ENCODE results near the gene LINC01488.

The LINC01488 gene

DNA sequence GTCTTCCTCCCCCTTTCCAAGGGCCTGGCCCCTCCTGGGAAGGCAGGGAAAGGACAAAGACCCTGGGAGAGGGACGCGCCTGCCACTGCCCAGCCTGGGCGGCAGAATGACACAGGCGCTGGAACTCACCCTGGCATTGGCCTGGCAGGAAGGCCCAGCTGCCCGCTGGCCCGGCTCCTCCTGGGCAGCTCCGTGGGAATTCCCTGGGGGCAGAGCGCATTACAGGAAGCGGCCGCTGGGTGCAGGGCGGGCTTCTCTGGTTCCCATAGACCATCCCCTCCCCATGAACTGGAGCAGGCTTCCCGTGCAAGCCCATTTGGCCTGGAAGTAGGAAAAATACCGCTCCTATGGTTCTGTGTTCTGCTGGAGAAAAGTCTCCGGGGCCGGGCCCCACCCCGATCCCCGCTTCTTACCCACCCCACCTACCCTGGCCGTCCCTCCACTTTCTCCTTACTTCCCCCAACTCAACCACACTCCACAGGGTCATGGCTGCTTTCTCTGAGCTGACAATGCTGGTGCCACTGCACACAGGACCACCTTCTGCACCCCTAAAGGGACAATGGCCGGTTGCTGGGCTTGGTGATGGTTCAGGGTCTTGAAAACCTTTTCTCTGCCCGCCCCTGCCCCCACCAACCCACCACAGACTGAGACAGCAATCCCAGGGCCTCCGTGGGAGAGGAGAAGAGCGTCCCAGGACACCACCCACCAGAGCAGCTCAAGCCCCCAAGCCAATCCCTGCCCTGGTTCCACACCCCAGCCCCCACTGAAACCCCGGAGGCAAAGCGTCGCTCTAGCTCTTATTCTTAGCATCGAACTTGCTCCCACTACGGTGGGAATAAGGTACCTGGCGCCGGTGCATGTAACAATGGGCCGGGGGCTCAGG is 58.9 kb downstream of the LINC01488 start (continued):
- TF ChIP-seq ZNF354C (tag by site-specific recombination; IDR thresholded peaks at IDR 0.05; ENCODE audit: borderline replicate concordance, low read depth) (no peak), ZNF184 (tag by site-specific recombination; IDR thresholded peaks at IDR 0.05) (no peak), ZNF747 (tag by site-specific recombination; IDR thresholded peaks at IDR 0.05) (no peak), ZBTB20 (tag by site-specific recombination; IDR thresholded peaks at IDR 0.05) (no peak), ZNF404 (tag by site-specific recombination; IDR thresholded peaks at IDR 0.05) (no peak), CTCF (tag by site-specific recombination; IDR thresholded peaks at IDR 0.05) (no peak), ZNF701 (tag by site-specific recombination; IDR thresholded peaks at IDR 0.05) (no peak), GLIS1 (tag by site-specific recombination; IDR thresholded peaks at IDR 0.05) (no peak), PRDM6 (tag by site-specific recombination; IDR thresholded peaks at IDR 0.05) (no peak)

DNA sequence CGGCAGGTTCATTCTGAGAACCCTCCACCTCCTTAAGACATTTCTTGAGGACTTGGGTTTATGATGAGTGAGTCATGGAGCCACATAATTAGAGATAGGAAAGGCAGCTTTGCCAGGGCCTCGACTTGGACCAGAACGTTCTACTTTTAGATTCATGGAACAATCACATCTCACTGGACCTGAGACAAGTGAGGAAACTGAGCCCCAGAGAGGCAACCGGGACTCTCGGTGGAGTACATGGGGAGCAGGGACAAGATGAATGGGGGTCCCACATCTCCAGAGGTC is 59.5 kb downstream of the LINC01488 start:
- TF ChIP-seq ZNF792 (tag by site-specific recombination; IDR thresholded peaks at IDR 0.05): no peak
- no peak for TF ChIP-seq ZNF707 (tag by site-specific recombination; IDR thresholded peaks at IDR 0.05)
- no peak for TF ChIP-seq TRIM28 (IDR thresholded peaks at IDR 0.05; ENCODE audit: borderline replicate concordance, low read length)
- no peak for TF ChIP-seq ZBTB44 (tag by site-specific recombination; IDR thresholded peaks at IDR 0.05)
- no peak for TF ChIP-seq GLI2 (tag by site-specific recombination; IDR thresholded peaks at IDR 0.05; ENCODE audit: borderline replicate concordance, low read depth)
- TF ChIP-seq PATZ1 (tag by site-specific recombination; IDR thresholded peaks at IDR 0.05): no peak
- no peak for TF ChIP-seq ZNF24 (tag by site-specific recombination; IDR thresholded peaks at IDR 0.05)
- TF ChIP-seq MEIS1 (CRISPR knock-in tag; IDR thresholded peaks at IDR 0.05; ENCODE audit: borderline replicate concordance): no peak
- TF ChIP-seq, protein P1, sequence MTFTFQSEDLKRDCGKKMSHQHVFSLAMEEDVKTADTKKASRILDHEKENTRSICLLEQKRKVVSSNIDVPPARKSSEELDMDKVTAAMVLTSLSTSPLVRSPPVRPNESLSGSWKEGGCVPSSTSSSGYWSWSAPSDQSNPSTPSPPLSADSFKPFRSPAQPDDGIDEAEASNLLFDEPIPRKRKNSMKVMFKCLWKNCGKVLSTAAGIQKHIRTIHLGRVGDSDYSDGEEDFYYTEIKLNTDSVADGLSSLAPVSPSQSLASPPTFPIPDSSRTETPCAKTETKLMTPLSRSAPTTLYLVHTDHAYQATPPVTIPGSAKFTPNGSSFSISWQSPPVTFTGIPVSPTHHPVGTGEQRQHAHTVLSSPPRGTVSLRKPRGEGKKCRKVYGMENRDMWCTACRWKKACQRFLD (tag by site-specific recombination; IDR thresholded peaks at IDR 0.05): no peak
- TF ChIP-seq ZNF157 (tag by site-specific recombination; IDR thresholded peaks at IDR 0.05): no peak
- no peak for TF ChIP-seq ZNF658 (tag by site-specific recombination; IDR thresholded peaks at IDR 0.05)
- ChIA-PET CTCF (interaction anchor here (0.6 kb wide), 1 partner anchor 45 kb away, joined by 3 read pairs; no protein-coding TSS in a partner anchor), POLR2A (no interaction called here)
- H3K9me3 ChIP-seq (ENCODE audit: control insufficient read depth, insufficient read depth, low read depth, low read length): no peaks in the 10 kb centered on the region
- no peaks in the 10 kb centered on the region for H3K36me3 ChIP-seq (ENCODE audit: control insufficient read depth in 2 of 2, insufficient read depth in 1 of 2, low read length in 2 of 2)
- no peak overlapping the region for H3K27ac ChIP-seq (ENCODE audit: extremely low read depth, low read depth, low read length)
- H3K4me3 ChIP-seq (ENCODE audit: low read depth, low read length): no peak overlapping the region
- no peaks in the 10 kb centered on the region for H3K4me1 ChIP-seq (ENCODE audit: control insufficient read depth, insufficient read depth, low read length)
